Measurements from ENCODE around the gene FAM181A. TPM values are rescaled to one million over a fixed set of nuclear protein-coding genes. Genes with fewer than 3 reads are reported as not detected.

The FAM181A gene
- total and polyA plus RNA-seq, 2 of the 4 experiments (the other 2 are of a cell fraction) = not detected

- Histone ChIP-seq H3K9me3 (ENCODE audit: control insufficient read depth, insufficient read depth, low read length) (peaks cover 7% of the 10 kb centered on the region), H4K91ac (ENCODE audit: insufficient read depth, low read depth, low read length) (no peak overlapping the region), H3K9ac (ENCODE audit: low read depth, low read length) (no peak overlapping the region), H3K27ac (ENCODE audit: insufficient read depth, low read length) (no peak overlapping the region), H2BK20ac (ENCODE audit: low read depth, low read length) (no peak overlapping the region), H2BK120ac (ENCODE audit: low read depth, low read length) (no peak overlapping the region), H3K14ac (replicated peaks; ENCODE audit: low read depth, low read length) (no peak overlapping the region), H3K4me1 (ENCODE audit: control insufficient read depth, insufficient read depth, low read length) (no peaks in the 10 kb centered on the region), H3K4ac (ENCODE audit: low read depth, low read length) (no peak overlapping the region), H3K79me1 (ENCODE audit: low read depth in 1 of 2, low read length in 2 of 2) (no peaks in the 10 kb centered on the region), H2AK9ac (replicated peaks; ENCODE audit: low read depth, low read length, poor library complexity) (no peak overlapping the region), H2AFZ (replicated peaks; ENCODE audit: low read length, poor library complexity) (no peak overlapping the region), H3K9me1 (ENCODE audit: insufficient read depth, low read length) (no peaks in the 10 kb centered on the region), H3K23ac (ENCODE audit: low read depth, low read length) (no peak overlapping the region), H3K4me2 (ENCODE audit: low read depth, low read length) (no peak overlapping the region), H2BK5ac (ENCODE audit: low read depth, low read length, poor library complexity, severe bottlenecking) (no peak overlapping the region), H3K56ac (ENCODE audit: extremely low read depth, insufficient read depth, low read length) (no peak overlapping the region), H3K18ac (ENCODE audit: low read depth, low read length) (no peak overlapping the region), H2AK5ac (ENCODE audit: low read depth, low read length) (no peak overlapping the region), H2BK15ac (ENCODE audit: low read depth, low read length) (no peak overlapping the region), H4K8ac (ENCODE audit: low read depth in 2 of 2, low read length in 2 of 2) (no peak overlapping the region), H3K36me3 (ENCODE audit: control insufficient read depth, insufficient read depth, low read length) (no peaks in the 10 kb centered on the region), H3K27me3 (ENCODE audit: control insufficient read depth, insufficient read depth, low read length) (0 out of 2 replicates have a peak, but pooled peaks cover 3% of the 10 kb centered on the region), H4K20me1 (ENCODE audit: insufficient read depth, low read length) (no peaks in the 10 kb centered on the region), H3K4me3 (ENCODE audit: insufficient read depth, low read depth, low read length) (no peak overlapping the region), H4K5ac (ENCODE audit: low read depth, low read length) (no peak overlapping the region)
- ATAC-seq (ENCODE audit: low read depth) = no peak
- intact Hi-C loops (cut with micrococcal nuclease) (no loop called here), in situ Hi-C loops (cut with MboI; ENCODE audit: low sequenced_read_pairs) (no loop called here), dilution Hi-C loops (cut with HindIII; ENCODE audit: low sequenced_read_pairs, unreplicated experiment) (no loop called here)
- no peak for DNase-seq
- POLR2A ChIA-PET (ENCODE audit: unreplicated experiment) = no interaction called here
- CTCF ChIA-PET = no interaction called here
- WGBS, 2 experiments (ENCODE audit: extremely low coverage in 2 of 2, insufficient read length in 1 of 2) = no CpG with 5 or more reads among the region's 2 CpGs
- no peak for TF ChIP-seq CHD1 (IDR thresholded peaks at IDR 0.05; ENCODE audit: low read depth, low read length)
- TF ChIP-seq CEBPB (IDR thresholded peaks at IDR 0.05; ENCODE audit: low read depth, low read length) = no peak
- TF ChIP-seq RCOR1 (IDR thresholded peaks at IDR 0.05; ENCODE audit: insufficient replicate concordance, low read length) = no peak
- no peak for TF ChIP-seq RFX5 (IDR thresholded peaks at IDR 0.05; ENCODE audit: low read depth, low read length)
- TF ChIP-seq BHLHE40 (IDR thresholded peaks at IDR 0.05; ENCODE audit: low read depth, low read length) = no peak
- no peak for TF ChIP-seq CTCF (conservative IDR thresholded peaks at IDR 0.05; ENCODE audit: low read depth, low read length)
- no peak for TF ChIP-seq NFE2L2 (IDR thresholded peaks at IDR 0.05; ENCODE audit: low read depth, low read length)
- no peak for TF ChIP-seq POLR2A (IDR thresholded peaks at IDR 0.05; ENCODE audit: low read depth, low read length)
- no peak for TF ChIP-seq MAFK (IDR thresholded peaks at IDR 0.05; ENCODE audit: low read depth, low read length)
- TF ChIP-seq MXI1 (IDR thresholded peaks at IDR 0.05; ENCODE audit: borderline replicate concordance, low read depth, low read length) = no peak
- no peak for TF ChIP-seq MAZ (IDR thresholded peaks at IDR 0.05; ENCODE audit: borderline replicate concordance, low read depth, low read length)
- TF ChIP-seq USF2 (IDR thresholded peaks at IDR 0.05; ENCODE audit: low read depth, low read length) = no peak
- no TSS peak for BruUV-seq (replicated peaks)
Measured at GRCh38 chr14:93915800-93916199, 11.3 kb upstream of the FAM181A start.
